Liver (tissue), 3 donors: ENCODE results near the gene PSEN2.

Experiments used
- GABPA ChIP-seq, 2 donors: IDR thresholded peaks in 1 of 2; conservative IDR thresholded peaks in 1 of 2; 2 replicates each; pipeline ENCODE4 v1.6.1; 2016; ENCODE audit warnings: antibody characterized with exemption in 2 of 2, mild to moderate bottlenecking in 1 of 2, moderate library complexity in 1 of 2
- MAX ChIP-seq: IDR thresholded peaks from 2 replicates; pipeline ENCODE4 v1.6.1; 2016; ENCODE audit warnings: antibody characterized with exemption
- NR2F2 ChIP-seq: IDR thresholded peaks from 2 replicates; pipeline ENCODE4 v1.6.1; 2016; ENCODE audit warnings: antibody characterized with exemption
- YY1 ChIP-seq: IDR thresholded peaks from 2 replicates; pipeline ENCODE4 v1.6.1; 2016; ENCODE audit warnings: antibody characterized with exemption, mild to moderate bottlenecking
- ZBTB33 ChIP-seq: IDR thresholded peaks from 2 replicates; pipeline ENCODE4 v1.6.1; 2016; ENCODE audit warnings: antibody characterized with exemption
- TF ChIP-seq, protein P1 (sequence below): fragments of 150-350 bp; IDR thresholded peaks from 2 replicates; pipeline ENCODE4 v1.5.1; 2017; ENCODE audit warnings: improper control_type of control experiment, low read depth, low read length; ENCODE audit not compliant: missing input control
- donor health status: healthy.
- donor health status: healthy.

- TF ChIP-seq, protein P1, sequence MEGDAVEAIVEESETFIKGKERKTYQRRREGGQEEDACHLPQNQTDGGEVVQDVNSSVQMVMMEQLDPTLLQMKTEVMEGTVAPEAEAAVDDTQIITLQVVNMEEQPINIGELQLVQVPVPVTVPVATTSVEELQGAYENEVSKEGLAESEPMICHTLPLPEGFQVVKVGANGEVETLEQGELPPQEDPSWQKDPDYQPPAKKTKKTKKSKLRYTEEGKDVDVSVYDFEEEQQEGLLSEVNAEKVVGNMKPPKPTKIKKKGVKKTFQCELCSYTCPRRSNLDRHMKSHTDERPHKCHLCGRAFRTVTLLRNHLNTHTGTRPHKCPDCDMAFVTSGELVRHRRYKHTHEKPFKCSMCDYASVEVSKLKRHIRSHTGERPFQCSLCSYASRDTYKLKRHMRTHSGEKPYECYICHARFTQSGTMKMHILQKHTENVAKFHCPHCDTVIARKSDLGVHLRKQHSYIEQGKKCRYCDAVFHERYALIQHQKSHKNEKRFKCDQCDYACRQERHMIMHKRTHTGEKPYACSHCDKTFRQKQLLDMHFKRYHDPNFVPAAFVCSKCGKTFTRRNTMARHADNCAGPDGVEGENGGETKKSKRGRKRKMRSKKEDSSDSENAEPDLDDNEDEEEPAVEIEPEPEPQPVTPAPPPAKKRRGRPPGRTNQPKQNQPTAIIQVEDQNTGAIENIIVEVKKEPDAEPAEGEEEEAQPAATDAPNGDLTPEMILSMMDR = no peak
- TF ChIP-seq YY1 (no peak), GABPA (IDR thresholded peaks at IDR 0.05 in 1 of 2, conservative IDR thresholded peaks at IDR 0.05 in 1 of 2) (no peak), MAX (no peak), ZBTB33 (no peak), NR2F2 (no peak)
These were observed 44.7 kb upstream of the PSEN2 start for GRCh38 chr1:226825746-226826100.
